ENCODE measurements around the gene TENM4. TPM values are rescaled to one million over a fixed set of nuclear protein-coding genes. Genes with fewer than 3 reads are reported as not detected.

Gene TENM4
- total RNA-seq, 4 donors from 2014 or later, result 7.7 to 39.3 (median 16.1) TPM

GRCh38 chr11:79428406-79428805, 12.4 kb downstream of the TENM4 start:
- H3K27ac ChIP-seq, result no peak overlapping the region
- peaks cover 0 to 16% (median 0%) of the 10 kb centered on the region in 4 donors for H3K27me3 ChIP-seq
- no peak for DNase-seq
- no peaks in the 10 kb centered on the region for H3K36me3 ChIP-seq
- intact Hi-C loops (cut with DNase I), result no loop called here
- no peak overlapping the region for H3K4me3 ChIP-seq
- 20 to 22% methylated on average over 1 of the region's 1 CpG for WGBS, 2 donors
- H3K4me1 ChIP-seq, result peaks cover 0 to 28% (median 0%) of the 10 kb centered on the region in 3 donors
- TF ChIP-seq POLR2A (IDR thresholded peaks at IDR 0.05), result no peak
- TF ChIP-seq CTCF (IDR thresholded peaks at IDR 0.05), result no peak
- no peaks in the 10 kb centered on the region for H3K9me3 ChIP-seq

GRCh38 chr11:79427611-79428327, 13.1 kb downstream of the TENM4 start:
- Histone ChIP-seq H3K36me3 (no peaks in the 10 kb centered on the region), H3K27ac (no peak overlapping the region), H3K4me1 (peaks cover 0 to 28% (median 0%) of the 10 kb centered on the region in 3 donors), H3K27me3 (peaks cover 0 to 11% (median 0%) of the 10 kb centered on the region in 4 donors), H3K4me3 (no peak overlapping the region), H3K9me3 (no peaks in the 10 kb centered on the region)
- DNase-seq, result no peak
- TF ChIP-seq CTCF (IDR thresholded peaks at IDR 0.05) (no peak), POLR2A (IDR thresholded peaks at IDR 0.05) (no peak)
- WGBS, 2 donors, result 86 to 87% methylated on average over 5 of the region's 5 CpGs
- intact Hi-C loops (cut with DNase I), result no loop called here

- intact Hi-C loops (cut with DNase I), result no loop called here
- DNase-seq, result no peak
- H3K36me3 ChIP-seq, result no peaks in the 10 kb centered on the region
Observed at GRCh38 chr11:79427126-79427525, 13.7 kb downstream of the TENM4 start.

GRCh38 chr11:79425463-79425862, 15.4 kb downstream of the TENM4 start:
- Histone ChIP-seq H3K4me1 (peaks cover 0 to 16% (median 0%) of the 10 kb centered on the region in 3 donors), H3K4me3 (no peak overlapping the region), H3K27ac (no peak overlapping the region), H3K36me3 (no peaks in the 10 kb centered on the region), H3K27me3 (peaks cover 0 to 3% (median 0%) of the 10 kb centered on the region in 4 donors), H3K9me3 (no peaks in the 10 kb centered on the region)
- no peak for TF ChIP-seq CTCF (IDR thresholded peaks at IDR 0.05)
- intact Hi-C loops (cut with DNase I), result no loop called here
- DNase-seq, result no peak
- WGBS, 2 donors, result 81 to 83% methylated on average over 2 of the region's 2 CpGs

More at GRCh38 chr11:79427126-79427525, 13.7 kb downstream of the TENM4 start:
- Histone ChIP-seq H3K4me1 (peaks cover 0 to 28% (median 0%) of the 10 kb centered on the region in 3 donors), H3K27ac (no peak overlapping the region), H3K27me3 (peaks cover 0 to 10% (median 0%) of the 10 kb centered on the region in 4 donors), H3K9me3 (no peaks in the 10 kb centered on the region), H3K4me3 (no peak overlapping the region)
- WGBS, 2 donors, result 86 to 97% methylated on average over 4 of the region's 4 CpGs
- TF ChIP-seq POLR2A (IDR thresholded peaks at IDR 0.05) (no peak), CTCF (IDR thresholded peaks at IDR 0.05) (no peak)

- peaks cover 0 to 27% (median 5%) of the 10 kb centered on the region in 3 donors for H3K4me1 ChIP-seq
- WGBS, 2 donors, result 52 to 66% methylated on average over 3 of the region's 3 CpGs
- H3K9me3 ChIP-seq, result no peaks in the 10 kb centered on the region
- intact Hi-C loops (cut with DNase I), result no loop called here
- no peak overlapping the region for H3K27ac ChIP-seq
- H3K4me3 ChIP-seq, result no peak overlapping the region
- H3K27me3 ChIP-seq, result no peaks in the 10 kb centered on the region
- H3K36me3 ChIP-seq, result no peaks in the 10 kb centered on the region
- TF ChIP-seq POLR2A (IDR thresholded peaks at IDR 0.05) (no peak), CTCF (IDR thresholded peaks at IDR 0.05) (no peak)
- no peak for DNase-seq
Observed at GRCh38 chr11:79423736-79424135, 17.1 kb downstream of the TENM4 start.
